H9 (cell line): ENCODE results near the gene BEND7. TPM values are rescaled to one million over a fixed set of nuclear protein-coding genes. Genes with fewer than 3 reads are reported as not detected.

Experiments
- DNase-seq: peaks from one replicate; pipeline ENCODE4 v3.0.0-alpha.2; 2017
- H2AFZ ChIP-seq: one replicate; pipeline ENCODE4 v1.6.1; 2013; ENCODE audit warnings: mild to moderate bottlenecking, low read length, control low read depth, moderate library complexity
- H2AK5ac ChIP-seq: 2 replicates; pipeline ENCODE4 v1.6.1; 2013; ENCODE audit warnings: low read length, control low read depth, mixed read lengths; ENCODE audit not compliant: insufficient read length
- H2BK120ac ChIP-seq: one replicate; pipeline ENCODE4 v1.6.1; 2013; ENCODE audit warnings: low read depth, mild to moderate bottlenecking, low read length, control low read depth, inconsistent platforms; ENCODE audit not compliant: poor library complexity, severe bottlenecking
- H2BK12ac ChIP-seq: 2 replicates; pipeline ENCODE4 v1.6.1; 2013; ENCODE audit warnings: low read length, control low read depth, mixed read lengths, low read depth; ENCODE audit not compliant: insufficient read length
- H2BK15ac ChIP-seq: 2 replicates; pipeline ENCODE4 v1.6.1; 2013; ENCODE audit warnings: low read depth, low read length, control low read depth
- H2BK20ac ChIP-seq: one replicate; pipeline ENCODE4 v1.6.1; 2013; ENCODE audit warnings: low read depth, mild to moderate bottlenecking, low read length, control low read depth, inconsistent platforms; ENCODE audit not compliant: poor library complexity, severe bottlenecking
- H2BK5ac ChIP-seq: 2 replicates; pipeline ENCODE4 v1.6.1; 2013; ENCODE audit warnings: low read length, control low read depth, mixed read lengths; ENCODE audit not compliant: insufficient read length
- H3K14ac ChIP-seq: 2 replicates; pipeline ENCODE4 v1.6.1; 2013; ENCODE audit warnings: low read length, control low read depth; ENCODE audit not compliant: insufficient read depth
- H3K18ac ChIP-seq: 2 replicates; pipeline ENCODE4 v1.6.1; 2013; ENCODE audit warnings: low read depth, mild to moderate bottlenecking, mixed read lengths, low read length, control low read depth; ENCODE audit not compliant: insufficient read length
- H3K23ac ChIP-seq: 2 replicates; pipeline ENCODE4 v1.6.1; 2013; ENCODE audit warnings: low read length, control low read depth, mixed read lengths, low read depth; ENCODE audit not compliant: insufficient read length
- H3K23me2 ChIP-seq: 2 replicates; pipeline ENCODE4 v1.6.1; 2013; ENCODE audit warnings: low read depth, mild to moderate bottlenecking, mixed read lengths, low read length, control low read depth; ENCODE audit not compliant: insufficient read length, poor library complexity, severe bottlenecking
- H3K27ac ChIP-seq: 2 replicates; pipeline ENCODE4 v1.5.1; 2013; ENCODE audit warnings: low read length, control low read depth, mixed read lengths, low read depth; ENCODE audit not compliant: insufficient read length
- H3K27me3 ChIP-seq: 2 replicates; pipeline ENCODE4 v1.6.1; 2013; ENCODE audit warnings: low read length, control low read depth, inconsistent platforms; ENCODE audit not compliant: insufficient read depth
- H3K4ac ChIP-seq: 2 replicates; pipeline ENCODE4 v1.6.1; 2013; ENCODE audit warnings: low read depth, mild to moderate bottlenecking, control low read depth, inconsistent platforms, low read length, moderate library complexity
- H3K4me1 ChIP-seq: 2 replicates; pipeline ENCODE4 v1.6.1; 2013; ENCODE audit warnings: low read length, control low read depth, inconsistent platforms; ENCODE audit not compliant: insufficient read depth
- H3K4me2 ChIP-seq: 2 replicates; pipeline ENCODE4 v1.6.1; 2013; ENCODE audit warnings: low read length, control low read depth, mixed read lengths; ENCODE audit not compliant: insufficient read length, insufficient read depth
- H3K56ac ChIP-seq: 2 replicates; pipeline ENCODE4 v1.6.1; 2013; ENCODE audit warnings: low read depth, mild to moderate bottlenecking, mixed read lengths, low read length, control low read depth; ENCODE audit not compliant: insufficient read length
- H3K79me1 ChIP-seq: 2 replicates; pipeline ENCODE4 v1.6.1; 2013; ENCODE audit warnings: low read depth, mild to moderate bottlenecking, moderate library complexity, low read length, control low read depth, inconsistent platforms; ENCODE audit not compliant: insufficient read depth, poor library complexity, severe bottlenecking
- H3K79me2 ChIP-seq: 2 replicates; pipeline ENCODE4 v1.6.1; 2013; ENCODE audit warnings: low read length, control low read depth, inconsistent platforms; ENCODE audit not compliant: insufficient read depth
- H3K9ac ChIP-seq: 2 replicates; pipeline ENCODE4 v1.6.1; 2013; ENCODE audit warnings: low read length, control low read depth, mixed read lengths; ENCODE audit not compliant: insufficient read length; ENCODE audit errors: extremely low read depth
- H3K9me3 ChIP-seq: one replicate; pipeline ENCODE4 v1.6.1; 2013; ENCODE audit warnings: low read depth, low read length, inconsistent platforms; ENCODE audit not compliant: control insufficient read depth
- H3T11ph ChIP-seq: one replicate; pipeline ENCODE4 v1.6.1; 2013; ENCODE audit warnings: mild to moderate bottlenecking, low read length, control low read depth, inconsistent platforms
- H4K20me1 ChIP-seq: one replicate; pipeline ENCODE4 v1.6.1; 2013; ENCODE audit not compliant: control insufficient read depth, insufficient read length, insufficient read depth
- H4K5ac ChIP-seq: 2 replicates; pipeline ENCODE4 v1.6.1; 2013; ENCODE audit warnings: low read depth, mild to moderate bottlenecking, mixed read lengths, low read length, control low read depth; ENCODE audit not compliant: insufficient read length
- H4K8ac ChIP-seq: replicated peaks from 2 replicates; pipeline ENCODE4 v1.6.1; 2013; ENCODE audit warnings: low read length, control low read depth, mixed read lengths, low read depth; ENCODE audit not compliant: insufficient read length
- H4K91ac ChIP-seq: 2 replicates; pipeline ENCODE4 v1.6.1; 2013; ENCODE audit warnings: low read depth, mild to moderate bottlenecking, moderate library complexity, mixed read lengths, low read length, control low read depth; ENCODE audit not compliant: insufficient read length
- H3K27ac Mint-ChIP-seq, 3 experiments: 2 replicates in 2 of 3; 3 replicates in 1 of 3; pipeline ENCODE4 v1.8.0; 2020 to 2021; ENCODE audit warnings: mixed read lengths in 3 of 3, mild to moderate bottlenecking in 1 of 3, moderate library complexity in 1 of 3
- H3K27me3 Mint-ChIP-seq: 2 replicates; pipeline ENCODE4 v1.8.0; 2021; ENCODE audit warnings: low read depth, mild to moderate bottlenecking, moderate library complexity, mixed read lengths
- H3K36me3 Mint-ChIP-seq, 3 experiments: 2 replicates in 2 of 3; 3 replicates in 1 of 3; pipeline ENCODE4 v1.8.0; 2020 to 2021; ENCODE audit warnings: low read depth in 3 of 3, mixed read lengths in 3 of 3; ENCODE audit not compliant: insufficient read depth in 1 of 3
- H3K4me1 Mint-ChIP-seq, 2 experiments: 2 replicates each; pipeline ENCODE4 v1.8.0; 2020; ENCODE audit warnings: mixed read lengths in 2 of 2
- H3K4me3 Mint-ChIP-seq, 2 experiments: 2 replicates in 1 of 2; 3 replicates in 1 of 2; pipeline ENCODE4 v1.8.0; 2020 to 2021; ENCODE audit warnings: mild to moderate bottlenecking in 2 of 2, mixed read lengths in 2 of 2, moderate library complexity in 1 of 2
- H3K9me3 Mint-ChIP-seq, 2 experiments: 2 replicates in 1 of 2; 3 replicates in 1 of 2; pipeline ENCODE4 v1.8.0; 2020; ENCODE audit warnings: mild to moderate bottlenecking in 2 of 2, mixed read lengths in 2 of 2, moderate library complexity in 1 of 2
- WGBS: extraction: QIAGEN DNeasy Blood & Tissue Kit; methylation state at CpG from one replicate; pipeline ENCODE4 v1.1.7; 2013; ENCODE audit warnings: missing lambda C conversion rate, low lambda C conversion rate, mixed read lengths; ENCODE audit not compliant: insufficient read length; ENCODE audit errors: extremely low coverage; 5-methylcytosine and 5-hydroxymethylcytosine counted together
- total RNA-seq: library from RNA; stranded (reverse); gene quantifications from 2 replicates; pipeline ENCODE4 v1.2.1, GENCODE V29; 2021
- TF ChIP-seq, protein P1 (sequence below): fragments of 200-600 bp; sonication (generic); conservative IDR thresholded peaks from 3 replicates; pipeline ENCODE4 v1.8.0; 2021; ENCODE audit warnings: antibody characterized with exemption, mild to moderate bottlenecking

The BEND7 gene
- total RNA-seq, 1 experiment from 2014 or later, result 17.7 TPM

DNA sequence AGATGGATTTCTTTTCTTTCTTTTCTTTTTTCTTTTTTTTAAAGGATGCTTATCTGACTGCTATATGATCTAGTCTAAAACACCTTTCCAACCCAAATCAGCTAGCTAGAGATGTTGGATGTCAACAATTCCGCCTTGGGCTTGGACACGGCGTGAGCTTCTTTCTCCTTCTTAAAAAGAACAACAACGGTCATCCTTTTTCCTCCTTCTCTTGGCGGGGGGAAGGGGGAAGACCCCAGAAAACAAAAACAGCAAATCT is 1.0 kb downstream of the BEND7 start:
- H3K23ac ChIP-seq, result no peak overlapping the region
- H3K23me2 ChIP-seq, result no peaks in the 10 kb centered on the region
- no peak overlapping the region for H2BK120ac ChIP-seq
- no peak overlapping the region for H3K9ac ChIP-seq
- H3K4me1 Mint-ChIP-seq, result peaks cover 23 to 24% of the 10 kb centered on the region in 2 experiments
- no peak overlapping the region for H3K56ac ChIP-seq
- H3K14ac ChIP-seq, result no peak overlapping the region
- no peak overlapping the region for H2BK5ac ChIP-seq
- H3K27ac Mint-ChIP-seq, result no peak overlapping the region
- H2AK5ac ChIP-seq, result no peak overlapping the region
- no peak overlapping the region for H3K18ac ChIP-seq
- no peak overlapping the region for H2BK15ac ChIP-seq
- H3K4me1 ChIP-seq, result no peaks in the 10 kb centered on the region
- H3K79me1 ChIP-seq, result no peaks in the 10 kb centered on the region
- peak overlapping the region; percentile 54 for H3K4me2 ChIP-seq
- TF ChIP-seq, protein P1, sequence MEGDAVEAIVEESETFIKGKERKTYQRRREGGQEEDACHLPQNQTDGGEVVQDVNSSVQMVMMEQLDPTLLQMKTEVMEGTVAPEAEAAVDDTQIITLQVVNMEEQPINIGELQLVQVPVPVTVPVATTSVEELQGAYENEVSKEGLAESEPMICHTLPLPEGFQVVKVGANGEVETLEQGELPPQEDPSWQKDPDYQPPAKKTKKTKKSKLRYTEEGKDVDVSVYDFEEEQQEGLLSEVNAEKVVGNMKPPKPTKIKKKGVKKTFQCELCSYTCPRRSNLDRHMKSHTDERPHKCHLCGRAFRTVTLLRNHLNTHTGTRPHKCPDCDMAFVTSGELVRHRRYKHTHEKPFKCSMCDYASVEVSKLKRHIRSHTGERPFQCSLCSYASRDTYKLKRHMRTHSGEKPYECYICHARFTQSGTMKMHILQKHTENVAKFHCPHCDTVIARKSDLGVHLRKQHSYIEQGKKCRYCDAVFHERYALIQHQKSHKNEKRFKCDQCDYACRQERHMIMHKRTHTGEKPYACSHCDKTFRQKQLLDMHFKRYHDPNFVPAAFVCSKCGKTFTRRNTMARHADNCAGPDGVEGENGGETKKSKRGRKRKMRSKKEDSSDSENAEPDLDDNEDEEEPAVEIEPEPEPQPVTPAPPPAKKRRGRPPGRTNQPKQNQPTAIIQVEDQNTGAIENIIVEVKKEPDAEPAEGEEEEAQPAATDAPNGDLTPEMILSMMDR, result no peak
- peak overlapping the region; percentile 71 to 83 for H3K4me3 Mint-ChIP-seq
- H2BK12ac ChIP-seq, result no peak overlapping the region
- H4K20me1 ChIP-seq, result no peaks in the 10 kb centered on the region
- peaks cover 13% of the 10 kb centered on the region; the same call in 1 of the 2 replicates for H3K27me3 ChIP-seq
- H3K9me3 ChIP-seq, result no peaks in the 10 kb centered on the region
- H2BK20ac ChIP-seq, result no peak overlapping the region
- H3K4ac ChIP-seq, result no peak overlapping the region
- no peak overlapping the region for H4K91ac ChIP-seq
- no peak overlapping the region for H4K8ac ChIP-seq
- H3K9me3 Mint-ChIP-seq, result peaks cover 0 to 2% of the 10 kb centered on the region in 2 experiments; a peak in 1 of 5 replicates
- no peak overlapping the region for H2AFZ ChIP-seq
- no peaks in the 10 kb centered on the region for H3K79me2 ChIP-seq
- no peak overlapping the region for H4K5ac ChIP-seq
- WGBS, result no CpG with 5 or more reads among the region's 5 CpGs
- H3T11ph ChIP-seq, result no peak overlapping the region
- peaks cover 42% of the 10 kb centered on the region for H3K27me3 Mint-ChIP-seq
- H3K36me3 Mint-ChIP-seq, result peaks cover 0 to 7% (median 2%) of the 10 kb centered on the region in 3 experiments; a peak in 2 of 7 replicates
- no peak for DNase-seq
- no peak overlapping the region for H3K27ac ChIP-seq
